Small intestine (tissue), 7 donors: ENCODE measurements around the gene ZMIZ2. TPM values are rescaled to one million over a fixed set of nuclear protein-coding genes. Genes with fewer than 3 reads are reported as not detected.
A peak's percentile ranks its signal among the peaks of the same experiment; 100 is the strongest.
"Not testable (repeated sequence)": the region's sequence is repeated elsewhere in the genome, so short reads cannot be mapped to it uniquely, and the experiment has no call there.

Experiments
- DNase-seq, 2 donors: peaks; one replicate each; pipeline versions ENCODE4 v3.0.0 to v3.0.0-alpha.2; 2013
- FAIRE-seq: peaks from 2 replicates; lab custom pipeline; 2012; peaks lifted over from hg19 to GRCh38; lab: Jason Lieb, UNC
- H3K27ac ChIP-seq, 3 donors: one replicate each; pipeline ENCODE4 v1.5.1; 2013; ENCODE audit warnings: low read length in 2 of 3, mild to moderate bottlenecking in 2 of 3, control low read depth in 1 of 3, inconsistent platforms in 1 of 3, low read depth in 1 of 3, moderate library complexity in 1 of 3
- H3K27me3 ChIP-seq, 3 donors: one replicate each; pipeline ENCODE4 v1.6.1; 2013; ENCODE audit warnings: low read length in 3 of 3, inconsistent platforms in 1 of 3; ENCODE audit not compliant: control insufficient read depth in 3 of 3, insufficient read depth in 3 of 3
- H3K36me3 ChIP-seq, 3 donors: one replicate each; pipeline ENCODE4 v1.6.1; 2013; ENCODE audit warnings: low read length in 3 of 3, inconsistent platforms in 1 of 3, low read depth in 1 of 3, mild to moderate bottlenecking in 1 of 3, moderate library complexity in 1 of 3; ENCODE audit not compliant: control insufficient read depth in 3 of 3, insufficient read depth in 2 of 3
- H3K4me1 ChIP-seq, 3 donors: one replicate each; pipeline ENCODE4 v1.6.1; 2013; ENCODE audit warnings: low read length in 2 of 3, inconsistent platforms in 1 of 3, low read depth in 1 of 3, mild to moderate bottlenecking in 1 of 3, moderate library complexity in 1 of 3; ENCODE audit not compliant: control insufficient read depth in 3 of 3, insufficient read depth in 2 of 3
- H3K4me3 ChIP-seq, 3 donors: one replicate each; pipeline ENCODE4 v1.5.1; 2013; ENCODE audit warnings: low read length in 3 of 3, control low read depth in 1 of 3, inconsistent platforms in 1 of 3, low read depth in 1 of 3, mild to moderate bottlenecking in 1 of 3, moderate library complexity in 1 of 3
- H3K9me3 ChIP-seq, 2 donors: one replicate each; pipeline ENCODE4 v1.6.1; 2013; ENCODE audit warnings: low read depth in 1 of 2, low read length in 1 of 2; ENCODE audit not compliant: control insufficient read depth in 2 of 2, insufficient read depth in 1 of 2
- WGBS, 3 donors: extraction: QIAGEN DNeasy Blood & Tissue Kit; methylation state at CpG; one replicate each; pipeline ENCODE4 v1.1.7; 2013; 5-methylcytosine and 5-hydroxymethylcytosine counted together
- polyA plus RNA-seq, 4 donors: library from polyadenylated mRNA; stranded (reverse) in 3 of 4; unstranded in 1 of 4; fragments of 200-250 nt in 3 of 4; fragments of 120-200 nt in 1 of 4; gene quantifications; one replicate each; pipeline versions ENCODE4 v1.2.1 to v1.2.3, GENCODE V29; 2013
- donor health status: healthy with polysubstance abuse.
- donor health status: control.
- donor health status: control.
- donor health status: Bipolar disorder and iron deficiency.
- donor health status: healthy.

Gene ZMIZ2
- polyA plus RNA-seq, 4 donors: 18.9 to 75.2 (median 37.6) TPM

DNA sequence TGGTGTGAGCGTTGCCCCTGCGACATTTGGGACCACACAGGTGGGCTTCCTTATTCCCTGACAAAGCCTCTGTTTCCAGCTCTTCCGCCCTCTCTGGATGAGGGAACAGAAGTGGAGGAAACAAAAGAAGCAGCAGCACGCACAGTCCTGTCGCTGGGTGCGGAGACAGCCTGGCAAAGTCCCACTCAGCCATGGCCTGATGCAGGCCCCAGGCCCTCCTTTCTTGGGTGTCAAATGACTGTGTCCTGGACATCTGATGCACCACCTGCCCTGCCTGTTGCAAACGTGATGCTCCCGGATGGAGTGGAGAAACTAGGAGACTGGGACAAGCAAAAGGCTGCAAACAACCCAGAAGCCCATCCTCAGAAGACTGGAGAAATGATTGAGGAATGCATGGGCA lies 20.7 kb downstream of the ZMIZ2 start:
- peak overlapping the region in 1 of 3 donors; percentile 26 for H3K27ac ChIP-seq
- H3K36me3 ChIP-seq: peaks cover 16 to 42% (median 16%) of the 10 kb centered on the region in 3 donors
- FAIRE-seq: no peak
- no peaks in the 10 kb centered on the region for H3K27me3 ChIP-seq
- DNase-seq: no peak
- H3K4me3 ChIP-seq: no peak overlapping the region
- WGBS, 3 donors: 65 to 71% (median 69%) methylated on average over 8 of the region's 8 CpGs
- peaks cover 0 to 17% (median 15%) of the 10 kb centered on the region in 3 donors for H3K4me1 ChIP-seq
- H3K9me3 ChIP-seq: no peaks in the 10 kb centered on the region

DNA sequence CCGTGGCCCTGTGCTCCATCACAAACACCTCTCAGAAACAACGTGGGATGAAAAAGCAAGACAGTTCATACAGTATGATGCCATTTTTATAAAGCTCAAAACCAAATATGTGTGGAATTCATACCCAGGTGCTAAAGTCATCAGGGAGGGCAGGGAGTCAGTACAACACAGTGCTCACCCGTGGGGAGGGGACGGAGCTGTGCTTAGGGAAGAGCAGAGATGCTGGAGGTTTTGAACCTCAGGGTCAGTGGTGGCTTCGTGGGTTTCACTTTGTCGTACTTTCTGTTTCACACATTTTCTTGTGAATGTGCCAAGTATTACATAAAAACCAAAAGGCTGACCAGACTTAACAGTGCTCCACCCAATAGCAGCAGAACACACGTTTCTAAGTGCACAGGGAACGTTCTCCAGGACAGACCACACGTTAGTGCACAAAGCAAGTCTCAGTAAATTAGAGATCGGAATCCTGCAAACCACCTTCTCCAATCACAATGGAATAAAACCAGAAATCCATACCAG lies 21.2 kb downstream of the ZMIZ2 start:
- Histone ChIP-seq H3K4me3 (no peak overlapping the region), H3K4me1 (peaks cover 0 to 17% (median 15%) of the 10 kb centered on the region in 3 donors), H3K27me3 (no peaks in the 10 kb centered on the region), H3K9me3 (no peaks in the 10 kb centered on the region), H3K36me3 (peaks cover 12 to 37% (median 16%) of the 10 kb centered on the region in 3 donors), H3K27ac (peak overlapping the region in 1 of 3 donors; percentile 26)
- DNase-seq (peak; percentile 36 to 56), FAIRE-seq (no peak)
- WGBS, 3 donors: 7 to 15% (median 8%) methylated on average over 10 of the region's 10 CpGs

DNA sequence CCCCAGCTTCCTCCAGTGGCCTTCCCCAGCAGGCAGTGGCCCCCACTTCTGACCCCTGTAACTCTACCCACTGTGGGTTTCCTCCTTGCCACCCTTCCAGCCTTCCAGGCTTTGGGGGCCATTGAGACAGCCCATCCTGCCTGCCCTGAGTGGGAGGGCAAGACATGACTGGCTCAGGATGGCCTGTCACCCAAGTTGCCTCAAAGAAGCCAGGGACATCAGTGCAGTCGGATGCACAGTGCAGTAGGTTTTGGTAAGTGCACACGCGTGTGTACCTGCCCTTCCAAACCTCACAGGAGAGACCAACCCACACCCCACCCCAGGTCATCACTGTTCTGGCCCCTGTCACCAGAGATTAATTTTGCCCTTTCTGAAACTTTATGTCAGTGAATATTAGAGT lies 22.7 kb downstream of the ZMIZ2 start:
- no peak overlapping the region for H3K4me3 ChIP-seq
- H3K9me3 ChIP-seq: no peaks in the 10 kb centered on the region
- DNase-seq (no peak), FAIRE-seq (no peak)
- H3K4me1 ChIP-seq: peaks cover 0 to 17% (median 15%) of the 10 kb centered on the region in 3 donors
- WGBS, 3 donors: 63 to 69% (median 66%) methylated on average over 3 of the region's 3 CpGs
- H3K36me3 ChIP-seq: peaks cover 5 to 22% (median 7%) of the 10 kb centered on the region in 3 donors
- no peak overlapping the region for H3K27ac ChIP-seq
- H3K27me3 ChIP-seq: peaks cover 0 to 4% (median 0%) of the 10 kb centered on the region in 3 donors

DNA sequence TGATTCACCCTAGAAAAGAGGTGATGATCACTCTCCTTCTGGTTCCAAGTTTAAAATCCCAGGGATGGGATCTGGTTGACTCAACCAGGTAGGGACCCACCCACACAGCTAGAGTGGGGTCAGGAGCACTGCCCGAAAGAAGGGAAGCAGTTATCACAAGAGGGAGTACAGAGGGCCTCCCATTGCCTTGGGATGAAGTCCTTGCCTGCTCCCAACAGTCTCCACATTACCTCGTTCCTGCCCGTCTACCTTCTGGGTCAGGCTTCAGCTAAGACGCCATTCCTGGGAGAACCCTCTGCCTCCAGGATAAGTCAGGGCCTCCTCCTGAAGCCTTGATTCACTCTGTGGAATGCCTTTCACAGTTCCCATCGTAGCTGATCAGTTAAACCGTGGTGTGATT lies 23.8 kb downstream of the ZMIZ2 start:
- FAIRE-seq: no peak
- WGBS, 3 donors: 43 to 67% (median 62%) methylated on average over 6 of the region's 6 CpGs

DNA sequence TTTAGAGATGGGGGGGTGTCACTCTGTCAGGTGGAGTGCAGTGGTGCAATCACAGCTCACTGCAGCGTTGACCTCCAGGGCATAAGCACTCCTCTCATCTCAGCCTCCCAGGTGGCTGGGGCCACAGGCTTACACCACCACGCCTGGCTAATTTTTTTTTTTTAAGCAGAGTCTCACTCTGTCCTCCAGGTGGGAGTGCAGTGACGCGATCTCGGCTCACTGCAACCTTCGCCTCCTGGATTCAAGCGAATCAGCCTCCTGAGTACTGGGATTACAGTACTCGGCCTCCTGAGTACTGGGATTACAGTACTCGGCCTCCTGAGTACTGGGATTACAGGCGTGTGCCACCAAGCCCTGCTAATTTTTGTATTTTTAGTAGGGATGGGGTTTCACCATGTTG lies 24.2 kb downstream of the ZMIZ2 start:
- H3K4me3 ChIP-seq: no peak overlapping the region
- peak in 1 of 2 donors; percentile 44 for DNase-seq
- H3K27ac ChIP-seq: no peak overlapping the region
- peaks cover 0 to 4% (median 0%) of the 10 kb centered on the region in 3 donors for H3K27me3 ChIP-seq
- H3K36me3 ChIP-seq: peaks cover 0 to 7% (median 0%) of the 10 kb centered on the region in 3 donors
- no peaks in the 10 kb centered on the region for H3K9me3 ChIP-seq
- WGBS, 3 donors: 37 to 62% (median 39%) methylated on average over 10 of the region's 10 CpGs
- H3K4me1 ChIP-seq: peaks cover 0 to 16% (median 8%) of the 10 kb centered on the region in 3 donors
- no peak for FAIRE-seq

More for the DNA sequence above, 23.8 kb downstream of the ZMIZ2 start:
- Histone ChIP-seq H3K27me3 (peaks cover 0 to 4% (median 0%) of the 10 kb centered on the region in 3 donors), H3K4me3 (no peak overlapping the region), H3K36me3 (peaks cover 0 to 11% (median 0%) of the 10 kb centered on the region in 3 donors), H3K9me3 (no peaks in the 10 kb centered on the region), H3K27ac (no peak overlapping the region), H3K4me1 (peaks cover 0 to 17% (median 12%) of the 10 kb centered on the region in 3 donors)
- no peak for DNase-seq

DNA sequence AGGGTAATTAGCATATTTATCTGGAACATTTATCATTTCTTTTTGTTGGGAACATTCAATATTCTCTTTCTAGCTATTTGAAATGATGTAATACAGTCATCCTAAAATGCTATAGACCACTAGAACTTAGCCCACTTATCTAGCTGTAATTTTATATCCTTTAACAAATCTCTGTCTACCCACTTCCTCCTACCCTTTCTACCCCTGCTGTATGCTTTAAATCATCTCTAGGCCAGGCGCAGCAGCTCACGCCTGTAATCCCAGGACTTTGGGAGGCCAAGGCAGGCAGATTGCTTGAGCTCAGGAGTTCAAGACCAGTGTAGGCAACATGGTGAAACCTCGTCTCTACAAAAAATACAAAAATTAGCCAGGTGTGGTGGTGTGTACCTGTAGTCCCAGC lies 25.8 kb downstream of the ZMIZ2 start:
- not testable (repeated sequence) for FAIRE-seq, H3K4me1 ChIP-seq, H3K4me3 ChIP-seq, DNase-seq, H3K27me3 ChIP-seq, H3K27ac ChIP-seq, H3K9me3 ChIP-seq, H3K36me3 ChIP-seq
- 77 to 78% (median 77%) methylated on average over 3 of the region's 3 CpGs for WGBS, 3 donors

DNA sequence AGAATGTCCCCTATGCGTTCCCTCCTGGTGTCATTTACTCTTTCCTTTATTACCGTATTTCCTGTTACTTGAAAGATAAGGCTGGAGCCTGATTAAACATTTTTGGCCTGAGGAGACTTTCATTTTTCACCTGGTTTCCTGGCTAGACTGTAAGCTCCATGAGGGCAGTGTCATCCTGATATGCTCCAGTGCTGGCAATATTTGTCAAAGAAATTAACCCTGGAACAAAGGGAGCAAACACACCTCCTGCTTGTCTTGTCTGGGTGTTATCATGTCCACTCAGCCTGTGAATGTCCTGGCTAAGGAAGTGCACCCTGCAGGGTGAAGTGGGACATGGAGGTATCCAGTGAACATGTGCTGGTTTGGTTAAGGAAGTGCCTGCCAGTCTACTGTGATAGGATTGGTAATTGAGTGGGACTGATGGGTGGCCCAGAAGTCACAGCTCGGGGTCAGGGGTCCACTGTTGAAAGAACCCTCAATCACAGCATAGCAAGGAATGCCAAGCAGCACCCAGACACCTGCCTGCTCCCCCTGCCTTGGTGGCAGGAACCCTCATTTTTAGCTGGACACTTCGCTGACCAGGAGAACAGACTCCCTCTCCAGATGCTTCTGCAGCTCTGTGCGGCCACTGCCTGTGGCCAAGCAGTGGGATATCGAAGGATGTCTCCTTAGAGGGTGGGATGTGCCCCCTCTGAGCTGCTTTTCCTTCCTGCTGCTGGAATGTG lies 26.9 kb downstream of the ZMIZ2 start:
- no peak overlapping the region for H3K4me3 ChIP-seq
- WGBS, 3 donors: 68 to 83% (median 80%) methylated on average over 6 of the region's 6 CpGs
- peaks cover 0 to 4% (median 0%) of the 10 kb centered on the region in 3 donors for H3K27me3 ChIP-seq
- DNase-seq: no peak
- H3K27ac ChIP-seq: no peak overlapping the region
- no peaks in the 10 kb centered on the region for H3K9me3 ChIP-seq
- H3K36me3 ChIP-seq: no peaks in the 10 kb centered on the region
- no peaks in the 10 kb centered on the region for H3K4me1 ChIP-seq
- no peak for FAIRE-seq

DNA sequence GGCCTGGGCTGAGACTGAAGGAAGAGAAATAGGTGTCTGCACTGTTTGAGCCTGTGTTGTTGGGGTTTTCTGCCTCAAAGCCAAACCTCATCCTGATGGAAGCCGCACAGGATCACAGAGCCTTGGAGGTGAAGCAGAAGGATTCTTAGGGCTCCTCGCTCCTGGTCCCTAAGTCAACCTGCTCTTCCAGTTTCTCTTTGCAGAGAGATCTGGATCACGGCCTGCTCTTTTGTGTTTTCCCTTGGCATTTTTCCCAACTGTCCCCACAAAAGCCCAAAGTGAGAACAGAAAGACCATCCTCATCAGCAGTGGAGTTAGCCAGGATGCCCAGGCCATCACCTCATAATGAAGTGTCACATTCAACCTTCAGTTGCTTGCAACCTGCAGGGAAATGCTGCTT lies 27.6 kb downstream of the ZMIZ2 start:
- no peak for DNase-seq
- Histone ChIP-seq H3K27ac (no peak overlapping the region), H3K4me3 (no peak overlapping the region), H3K27me3 (peaks cover 0 to 4% (median 0%) of the 10 kb centered on the region in 3 donors), H3K4me1 (no peaks in the 10 kb centered on the region), H3K36me3 (no peaks in the 10 kb centered on the region), H3K9me3 (no peaks in the 10 kb centered on the region)
- 57 to 76% (median 74%) methylated on average over 3 of the region's 3 CpGs for WGBS, 3 donors
- no peak for FAIRE-seq
